ENCODE data around the gene XYLT1. TPM values are rescaled to one million over a fixed set of nuclear protein-coding genes. Genes with fewer than 3 reads are reported as not detected.

The XYLT1 gene
- total RNA-seq, 1 experiment from 2014 or later = not detected

- Histone ChIP-seq H3F3A (ENCODE audit: low read length, unreplicated experiment) (no peaks in the 10 kb centered on the region), H3K9ac (ENCODE audit: low read length) (no peak overlapping the region), H3K9me3 (ENCODE audit: low read length) (no peaks in the 10 kb centered on the region), H3K36me3 (ENCODE audit: low read depth, low read length) (no peaks in the 10 kb centered on the region), H3K27ac (ENCODE audit: low read length) (no peak overlapping the region), H4K20me1 (ENCODE audit: low read length) (no peaks in the 10 kb centered on the region), H3K79me2 (ENCODE audit: low read length) (no peaks in the 10 kb centered on the region), H2AFZ (ENCODE audit: low read length) (no peak overlapping the region), H3K4me2 (ENCODE audit: low read length) (no peak overlapping the region), H3K4me3 (ENCODE audit: low read length) (no peak overlapping the region), H3K9me2 (replicated peaks; ENCODE audit: low read length) (no peaks in the 10 kb centered on the region), H3K27me3 (ENCODE audit: low read length) (no peaks in the 10 kb centered on the region), H3K4me1 (ENCODE audit: insufficient read depth, low read length) (no peaks in the 10 kb centered on the region)
- TF ChIP-seq EZH2 (IDR thresholded peaks at IDR 0.05; ENCODE audit: low read length, unreplicated experiment) = no peak
- TF ChIP-seq CTCF (conservative IDR thresholded peaks at IDR 0.05; ENCODE audit: low read depth, low read length) = no peak
- ATAC-seq = no peak
- intact Hi-C loops (cut with micrococcal nuclease) = no loop called here
- no TSS peak for BruUV-seq (replicated peaks)
- no peak for DNase-seq
- CTCF ChIA-PET = no interaction called here
- POLR2A ChIA-PET (ENCODE audit: unreplicated experiment) = no interaction called here
Observed at GRCh38 chr16:17382949-17383863, 87.6 kb downstream of the XYLT1 start.

GRCh38 chr16:17382514-17382913, 88.2 kb downstream of the XYLT1 start:
- Histone ChIP-seq H2AFZ (ENCODE audit: low read length) (no peak overlapping the region), H3K4me3 (ENCODE audit: low read length) (no peak overlapping the region), H3F3A (ENCODE audit: low read length, unreplicated experiment) (no peaks in the 10 kb centered on the region), H4K20me1 (ENCODE audit: low read length) (no peaks in the 10 kb centered on the region), H3K27ac (ENCODE audit: low read length) (no peak overlapping the region), H3K4me2 (ENCODE audit: low read length) (no peak overlapping the region), H3K9me3 (ENCODE audit: low read length) (no peaks in the 10 kb centered on the region), H3K4me1 (ENCODE audit: insufficient read depth, low read length) (no peaks in the 10 kb centered on the region), H3K9me2 (replicated peaks; ENCODE audit: low read length) (no peaks in the 10 kb centered on the region), H3K79me2 (ENCODE audit: low read length) (no peaks in the 10 kb centered on the region), H3K27me3 (ENCODE audit: low read length) (no peaks in the 10 kb centered on the region), H3K9ac (ENCODE audit: low read length) (no peak overlapping the region), H3K36me3 (ENCODE audit: low read depth, low read length) (no peaks in the 10 kb centered on the region)
- POLR2A ChIA-PET (ENCODE audit: unreplicated experiment) = no interaction called here
- CTCF ChIA-PET = no interaction called here
- DNase-seq (no peak), ATAC-seq (no peak)
- TF ChIP-seq EZH2 (IDR thresholded peaks at IDR 0.05; ENCODE audit: low read length, unreplicated experiment) = no peak
- TF ChIP-seq CTCF (conservative IDR thresholded peaks at IDR 0.05; ENCODE audit: low read depth, low read length) = no peak
- TF ChIP-seq EZH2phosphoT487 (IDR thresholded peaks at IDR 0.05; ENCODE audit: borderline replicate concordance, low read length) = no peak
- intact Hi-C loops (cut with micrococcal nuclease) = no loop called here
- no TSS peak for BruUV-seq (replicated peaks)

DNA sequence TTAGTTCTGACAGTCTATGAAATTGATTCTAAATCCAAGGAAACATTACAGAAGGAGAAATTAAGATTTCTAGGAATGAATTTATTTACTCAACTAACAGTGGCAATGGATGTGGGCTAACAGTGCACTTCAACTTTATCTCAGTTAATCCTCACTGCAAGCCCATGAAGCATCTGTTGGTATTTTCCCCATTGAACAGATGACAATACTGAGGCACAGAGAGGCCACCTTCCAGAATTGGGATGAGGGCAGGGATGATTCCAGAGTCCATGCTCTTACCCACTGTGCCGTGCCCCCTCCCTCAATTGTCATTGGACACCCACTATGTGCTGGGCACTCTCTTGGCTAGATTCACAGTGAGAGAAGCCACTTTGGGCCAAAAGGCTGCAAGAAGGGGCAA, 89.0 kb downstream of the XYLT1 start:
- BruUV-seq (replicated peaks) = no TSS peak
- ChIA-PET POLR2A (ENCODE audit: unreplicated experiment) (no interaction called here), CTCF (no interaction called here)
- Histone ChIP-seq H3K9ac (ENCODE audit: low read length) (no peak overlapping the region), H3K79me2 (ENCODE audit: low read length) (no peaks in the 10 kb centered on the region), H3K27ac (ENCODE audit: low read length) (no peak overlapping the region), H2AFZ (ENCODE audit: low read length) (no peak overlapping the region), H3K9me3 (ENCODE audit: low read length) (no peaks in the 10 kb centered on the region), H3K36me3 (ENCODE audit: low read depth, low read length) (no peaks in the 10 kb centered on the region), H4K20me1 (ENCODE audit: low read length) (no peaks in the 10 kb centered on the region), H3F3A (ENCODE audit: low read length, unreplicated experiment) (no peaks in the 10 kb centered on the region), H3K27me3 (ENCODE audit: low read length) (no peaks in the 10 kb centered on the region), H3K4me3 (ENCODE audit: low read length) (no peak overlapping the region), H3K9me2 (replicated peaks; ENCODE audit: low read length) (no peaks in the 10 kb centered on the region), H3K4me1 (ENCODE audit: insufficient read depth, low read length) (no peaks in the 10 kb centered on the region), H3K4me2 (ENCODE audit: low read length) (no peak overlapping the region)
- TF ChIP-seq EZH2phosphoT487 (IDR thresholded peaks at IDR 0.05; ENCODE audit: borderline replicate concordance, low read length) = no peak
- no peak for TF ChIP-seq CTCF (conservative IDR thresholded peaks at IDR 0.05; ENCODE audit: low read depth, low read length)
- TF ChIP-seq EZH2 (IDR thresholded peaks at IDR 0.05; ENCODE audit: low read length, unreplicated experiment) = no peak
- intact Hi-C loops (cut with micrococcal nuclease) = no loop called here
- DNase-seq (no peak), ATAC-seq (no peak)
